Natural killer cell (primary cell): ENCODE data around the gene CHID1. TPM values are rescaled to one million over a fixed set of nuclear protein-coding genes. Genes with fewer than 3 reads are reported as not detected.

ENCODE experiments used
- ATAC-seq, 3 donors: fragments of 150-1000 bp in 2 of 3; fragments of 200-7000 bp in 1 of 3; cut with Tn5 transposase; 1 replicate in 1 of 3; 2 replicates in 2 of 3; pipeline ENCODE4 v1.10.0; 2021; ENCODE audit warnings: mild to moderate bottlenecking in 2 of 3, moderate library complexity in 2 of 3
- DNase-seq, 2 donors: peaks; one replicate each; pipeline versions ENCODE4 v3.0.0 to v3.0.0-alpha.2; 2013 to 2021; ENCODE audit warnings: mixed read lengths in 1 of 2
- H3K27ac ChIP-seq: one replicate; pipeline ENCODE4 v1.5.1; 2013; ENCODE audit warnings: mild to moderate bottlenecking, low read length
- H3K27me3 ChIP-seq: one replicate; pipeline ENCODE4 v1.6.1; 2013; ENCODE audit warnings: low read length; ENCODE audit not compliant: control insufficient read depth, insufficient read depth
- H3K36me3 ChIP-seq: one replicate; pipeline ENCODE4 v1.6.1; 2013; ENCODE audit warnings: low read length; ENCODE audit not compliant: control insufficient read depth, insufficient read depth
- H3K4me1 ChIP-seq: one replicate; pipeline ENCODE4 v1.6.1; 2013; ENCODE audit warnings: low read length; ENCODE audit not compliant: control insufficient read depth, insufficient read depth
- H3K4me3 ChIP-seq: one replicate; pipeline ENCODE4 v1.5.1; 2013; ENCODE audit warnings: low read length
- H3K9me3 ChIP-seq: one replicate; pipeline ENCODE4 v1.6.1; 2013; ENCODE audit warnings: low read length; ENCODE audit not compliant: control insufficient read depth, insufficient read depth
- H3K27ac Mint-ChIP-seq, 2 donors: one replicate each; pipeline ENCODE4 v1.8.0; 2022; ENCODE audit warnings: mild to moderate bottlenecking in 2 of 2, mixed read lengths in 2 of 2, moderate library complexity in 1 of 2
- H3K27me3 Mint-ChIP-seq, 2 donors: one replicate each; pipeline ENCODE4 v1.8.0; 2022; ENCODE audit warnings: low read depth in 2 of 2, mixed read lengths in 2 of 2
- H3K36me3 Mint-ChIP-seq: one replicate; pipeline ENCODE4 v1.8.0; 2022; ENCODE audit warnings: mixed read lengths
- H3K4me1 Mint-ChIP-seq, 2 donors: one replicate each; pipeline ENCODE4 v1.8.0; 2022; ENCODE audit warnings: mixed read lengths in 2 of 2
- H3K4me3 Mint-ChIP-seq: one replicate; pipeline ENCODE4 v1.8.0; 2022; ENCODE audit warnings: mild to moderate bottlenecking, moderate library complexity, mixed read lengths
- H3K9me3 Mint-ChIP-seq, 2 donors: one replicate each; pipeline ENCODE4 v1.8.0; 2022; ENCODE audit warnings: mixed read lengths in 2 of 2
- CTCF ChIP-seq: fragments of 200-600 bp; IDR thresholded peaks from one replicate; pipeline ENCODE4 v1.8.0; 2022; ENCODE audit warnings: antibody characterized with exemption
- WGBS: methylation state at CpG from one replicate; pipeline ENCODE4 v1.1.7; 2013; ENCODE audit warnings: missing lambda C conversion rate; ENCODE audit not compliant: insufficient coverage; 5-methylcytosine and 5-hydroxymethylcytosine counted together
- intact Hi-C: fragments of 100-400 bp; cut with micrococcal nuclease; formaldehyde crosslinking; loops from one replicate; pipeline ENCODE4 v1.14.2; 2022
- total RNA-seq, 4 donors: library from RNA; stranded (reverse); fragments of 120-200 nt in 1 of 4; gene quantifications; one replicate each; pipeline versions ENCODE4 v1.2.3 to v1.2.4, GENCODE V29; 2013 to 2022

CHID1 gene
- total RNA-seq, 3 donors from 2014 or later (not counting 1 experiment from before 2014, with no cell fraction given), result 32.6 to 40.3 (median 33.2) TPM

DNA sequence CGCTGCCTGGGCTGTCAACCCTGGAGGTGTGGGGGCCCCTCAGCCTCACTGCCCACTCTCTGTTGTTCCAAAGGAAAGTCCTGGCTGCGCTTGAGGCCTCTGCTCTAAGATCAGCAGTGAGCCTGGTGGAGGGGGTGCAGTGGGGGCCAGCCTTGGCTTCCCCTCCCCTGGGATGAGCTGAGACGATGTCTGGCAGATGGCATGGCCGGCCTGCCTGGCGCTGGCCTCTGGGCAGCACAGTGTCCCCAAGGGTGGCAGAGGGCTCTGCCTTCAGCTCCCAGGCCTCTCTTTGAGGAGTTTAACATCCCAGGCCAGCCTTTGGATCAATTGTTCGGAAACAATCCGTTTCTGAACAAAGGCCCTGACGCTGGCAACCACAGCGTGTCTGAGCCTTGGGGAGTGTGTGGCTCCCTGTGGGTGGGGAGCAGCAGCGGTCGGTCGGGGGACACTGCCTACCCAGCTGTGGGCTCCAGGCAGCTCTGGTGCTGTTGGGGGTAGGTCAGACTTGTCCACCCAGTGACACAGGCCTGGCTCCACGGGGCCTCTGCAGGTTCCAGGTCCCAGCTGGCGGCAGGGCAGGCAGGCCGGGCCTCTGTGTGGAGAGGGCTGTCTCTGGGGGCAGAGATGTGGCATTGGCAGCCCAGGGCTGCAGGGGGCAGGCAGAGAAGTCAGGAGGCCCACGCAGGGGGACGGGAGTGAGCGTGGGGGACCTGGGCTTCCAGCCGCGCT, 55.8 kb downstream of the CHID1 start:
- Histone ChIP-seq H3K36me3 (no peaks in the 10 kb centered on the region), H3K9me3 (no peaks in the 10 kb centered on the region), H3K4me1 (peaks cover 15% of the 10 kb centered on the region), H3K4me3 (no peak overlapping the region), H3K27me3 (no peaks in the 10 kb centered on the region), H3K27ac (no peak overlapping the region)
- H3K4me3 Mint-ChIP-seq, result no peak overlapping the region
- intact Hi-C loops, result no loop called here
- no peaks in the 10 kb centered on the region for H3K27me3 Mint-ChIP-seq
- no peaks in the 10 kb centered on the region for H3K9me3 Mint-ChIP-seq
- H3K36me3 Mint-ChIP-seq, result no peaks in the 10 kb centered on the region
- 92% methylated on average over 20 of the region's 20 CpGs for WGBS
- peaks cover 7 to 12% of the 10 kb centered on the region in 2 donors for H3K4me1 Mint-ChIP-seq
- DNase-seq (no peak), ATAC-seq (no peak)
- H3K27ac Mint-ChIP-seq, result no peak overlapping the region
- TF ChIP-seq CTCF, result no peak

DNA sequence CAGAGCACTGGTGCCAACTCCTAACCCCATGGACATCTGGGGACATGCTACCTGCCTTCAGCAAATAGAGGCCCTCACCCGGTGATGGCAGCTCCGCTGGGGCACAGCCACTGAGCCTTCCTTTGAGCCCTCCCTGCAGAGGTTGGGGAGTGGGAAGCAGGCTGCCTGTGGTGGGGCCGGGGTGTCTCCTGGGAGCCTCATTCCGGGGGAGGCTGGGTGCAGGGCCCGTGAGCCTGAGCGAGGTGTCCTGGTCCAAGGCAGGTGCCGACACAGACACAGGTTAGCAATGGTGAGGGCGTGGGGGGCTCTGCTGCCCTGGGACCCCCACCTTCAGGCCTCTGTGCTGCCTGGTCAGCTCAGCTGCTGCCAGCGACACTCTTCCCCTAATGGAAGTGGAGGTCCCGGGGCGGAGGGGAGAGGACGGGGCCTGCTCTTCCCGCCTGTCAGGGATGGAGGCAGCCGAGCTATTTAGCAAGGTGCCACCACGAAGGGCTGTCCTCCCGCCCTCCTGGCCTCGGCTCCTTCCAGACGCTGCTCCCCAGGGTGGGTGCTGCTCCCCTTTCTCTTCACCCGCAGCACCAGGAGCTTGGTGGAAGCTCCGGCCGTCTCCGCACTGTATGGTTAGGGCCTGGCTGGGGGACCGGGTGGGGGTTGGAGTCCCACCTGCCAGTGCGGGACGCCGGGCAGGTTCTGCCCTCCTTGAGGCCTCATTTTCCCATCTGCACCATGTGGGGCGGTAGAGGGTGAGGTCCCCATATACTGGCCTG, 56.7 kb downstream of the CHID1 start:
- 94% methylated on average over 27 of the region's 27 CpGs for WGBS

DNA sequence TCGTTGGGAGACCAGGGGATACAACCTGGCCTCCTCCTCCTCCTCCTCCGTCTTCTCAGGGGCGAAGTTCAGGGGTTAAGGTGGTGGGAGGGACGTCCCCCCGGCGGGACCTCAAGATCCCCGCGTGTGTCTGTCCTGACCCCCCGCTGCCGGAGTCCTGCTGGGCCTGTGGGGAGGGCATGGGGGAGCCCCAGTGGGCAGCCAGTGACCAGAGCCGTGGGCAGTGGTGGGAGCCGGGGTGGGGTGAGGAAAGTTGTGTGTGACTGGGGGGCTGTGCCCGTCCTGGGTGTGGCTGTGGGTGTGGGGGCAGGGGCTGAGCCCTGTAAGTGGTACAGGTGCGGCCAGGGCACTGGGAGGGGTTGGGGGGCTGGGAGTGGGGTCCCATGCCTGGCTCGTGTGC, 57.8 kb downstream of the CHID1 start:
- no peak overlapping the region for H3K4me3 ChIP-seq
- WGBS, result 91% methylated on average over 14 of the region's 15 CpGs
- DNase-seq (no peak), ATAC-seq (no peak)
- intact Hi-C loops, result no loop called here
- peaks cover 6% of the 10 kb centered on the region for H3K27me3 ChIP-seq
- H3K36me3 Mint-ChIP-seq, result no peaks in the 10 kb centered on the region
- H3K4me1 Mint-ChIP-seq, result peaks cover 7 to 19% of the 10 kb centered on the region in 2 donors
- no peaks in the 10 kb centered on the region for H3K9me3 ChIP-seq
- H3K27me3 Mint-ChIP-seq, result no peaks in the 10 kb centered on the region
- no peaks in the 10 kb centered on the region for H3K36me3 ChIP-seq
- no peak overlapping the region for H3K27ac ChIP-seq
- H3K27ac Mint-ChIP-seq, result no peak overlapping the region
- no peak for TF ChIP-seq CTCF
- no peaks in the 10 kb centered on the region for H3K9me3 Mint-ChIP-seq
- no peak overlapping the region for H3K4me3 Mint-ChIP-seq
- H3K4me1 ChIP-seq, result peaks cover 31% of the 10 kb centered on the region

More for the DNA sequence above, 56.7 kb downstream of the CHID1 start:
- no peaks in the 10 kb centered on the region for H3K36me3 Mint-ChIP-seq
- no peaks in the 10 kb centered on the region for H3K27me3 Mint-ChIP-seq
- no peaks in the 10 kb centered on the region for H3K9me3 Mint-ChIP-seq
- H3K9me3 ChIP-seq, result no peaks in the 10 kb centered on the region
- no peak for TF ChIP-seq CTCF
- no peak overlapping the region for H3K4me3 ChIP-seq
- peaks cover 7 to 13% of the 10 kb centered on the region in 2 donors for H3K4me1 Mint-ChIP-seq
- peaks cover 20% of the 10 kb centered on the region for H3K4me1 ChIP-seq
- intact Hi-C loops, result no loop called here
- no peak overlapping the region for H3K27ac ChIP-seq
- ATAC-seq (no peak), DNase-seq (no peak)
- no peaks in the 10 kb centered on the region for H3K27me3 ChIP-seq
- H3K36me3 ChIP-seq, result no peaks in the 10 kb centered on the region
- no peak overlapping the region for H3K27ac Mint-ChIP-seq
- no peak overlapping the region for H3K4me3 Mint-ChIP-seq
